GM19324 (cell line): Measurements from ENCODE around the gene SH2D4B.

Experiments
- ATAC-seq: cut with Tn5 transposase; IDR thresholded peaks from one replicate; pipeline ENCODE4 v1.9.1; 2021; ENCODE audit warnings: mild to moderate bottlenecking, moderate library complexity; ENCODE audit not compliant: unreplicated experiment, low FRiP score

Gene SH2D4B

GRCh38 chr10:80582286-80582960, 44.7 kb downstream of the SH2D4B start:
- ATAC-seq: no peak

- ATAC-seq: no peak
These were observed 46.0 kb downstream of the SH2D4B start for GRCh38 chr10:80583685-80584084.

- ATAC-seq: no peak
These were observed 48.1 kb downstream of the SH2D4B start for GRCh38 chr10:80585812-80586211.

GRCh38 chr10:80588546-80588945, 50.8 kb downstream of the SH2D4B start:
- ATAC-seq: no peak

- ATAC-seq: peak; percentile 65
These were observed 52.1 kb downstream of the SH2D4B start for GRCh38 chr10:80589726-80590373.

- ATAC-seq: no peak
These were observed 53.0 kb downstream of the SH2D4B start for GRCh38 chr10:80590585-80591125.

GRCh38 chr10:80596391-80597257, 58.9 kb downstream of the SH2D4B start:
- ATAC-seq: peak; percentile 43

- ATAC-seq: no peak
These were observed 60.5 kb downstream of the SH2D4B start for GRCh38 chr10:80598084-80598798.

GRCh38 chr10:80598951-80599350, 61.2 kb downstream of the SH2D4B start:
- no peak for ATAC-seq

GRCh38 chr10:80599424-80599847, 61.7 kb downstream of the SH2D4B start:
- peak; percentile 61 for ATAC-seq

GRCh38 chr10:80600256-80600655, 62.6 kb downstream of the SH2D4B start:
- ATAC-seq: no peak

- no peak for ATAC-seq
These were observed 65.2 kb downstream of the SH2D4B start for GRCh38 chr10:80602881-80603280.

GRCh38 chr10:80603516-80603915, 65.8 kb downstream of the SH2D4B start:
- ATAC-seq: no peak

GRCh38 chr10:80608706-80609105, 71.0 kb downstream of the SH2D4B start:
- ATAC-seq: no peak

- no peak for ATAC-seq
These were observed 71.6 kb downstream of the SH2D4B start for GRCh38 chr10:80609331-80609730.

GRCh38 chr10:80611481-80612185, 73.9 kb downstream of the SH2D4B start:
- no peak for ATAC-seq

- no peak for ATAC-seq
These were observed 74.6 kb downstream of the SH2D4B start for GRCh38 chr10:80612261-80612660.

- no peak for ATAC-seq
These were observed 75.9 kb downstream of the SH2D4B start for GRCh38 chr10:80613466-80614170.
